Progenitor cell of endocrine pancreas (in vitro differentiated cells): Measurements from ENCODE around the gene NMRK2. TPM values are rescaled to one million over a fixed set of nuclear protein-coding genes. Genes with fewer than 3 reads are reported as not detected.

Experiments used
- DNase-seq: peaks from one replicate; pipeline ENCODE4 v3.0.0; 2021; ENCODE audit warnings: low spot score; ENCODE audit not compliant: unreplicated experiment
- H3K27ac Mint-ChIP-seq: 2 replicates; pipeline ENCODE4 v1.8.0; 2021; ENCODE audit warnings: mild to moderate bottlenecking, moderate library complexity, mixed read lengths
- H3K27me3 Mint-ChIP-seq: 2 replicates; pipeline ENCODE4 v1.8.0; 2021; ENCODE audit warnings: mixed read lengths
- H3K36me3 Mint-ChIP-seq: 2 replicates; pipeline ENCODE4 v1.8.0; 2022; ENCODE audit warnings: mixed read lengths; ENCODE audit not compliant: insufficient read depth
- H3K4me1 Mint-ChIP-seq: 2 replicates; pipeline ENCODE4 v1.8.0; 2021; ENCODE audit warnings: low read depth, mixed read lengths
- H3K4me3 Mint-ChIP-seq: 2 replicates; pipeline ENCODE4 v1.8.0; 2021; ENCODE audit warnings: low read depth, mild to moderate bottlenecking, moderate library complexity, mixed read lengths
- H3K9me3 Mint-ChIP-seq: 2 replicates; pipeline ENCODE4 v1.8.0; 2021; ENCODE audit warnings: low read depth, mixed read lengths
- CTCF ChIP-seq: fragments of 200-600 bp; sonication (generic); IDR thresholded peaks from one replicate; pipeline ENCODE4 v1.5.0; 2021; ENCODE audit warnings: antibody characterized with exemption, mild to moderate bottlenecking; ENCODE audit not compliant: unreplicated experiment
- total RNA-seq: library from RNA; stranded (reverse); gene quantifications from 2 replicates; pipeline ENCODE4 v1.2.1, GENCODE V29; 2021

NMRK2 gene
- total RNA-seq, 1 donor from 2014 or later = 1.4 TPM

DNA sequence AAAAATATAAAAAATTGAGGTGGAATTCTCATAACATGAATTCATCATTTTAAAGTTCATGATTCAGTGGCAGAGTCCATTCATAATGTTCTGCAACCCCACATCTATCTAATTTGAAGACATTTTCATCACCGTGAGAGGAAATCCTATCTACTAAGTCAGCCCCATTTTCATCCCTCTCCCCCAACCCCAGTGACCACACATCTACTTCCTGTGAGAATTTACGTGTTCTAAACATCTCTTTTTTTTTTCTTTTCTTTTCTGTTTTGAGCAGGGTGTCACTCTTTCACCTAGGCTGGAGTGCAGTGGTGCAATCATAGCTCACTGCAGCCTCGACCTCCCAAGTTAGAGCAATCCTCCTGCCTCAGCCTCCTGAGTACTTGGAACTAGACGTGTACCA, 34.9 kb upstream of the NMRK2 start:
- TF ChIP-seq CTCF = no peak
- no peaks in the 10 kb centered on the region for H3K9me3 Mint-ChIP-seq
- H3K4me3 Mint-ChIP-seq = no peak overlapping the region
- H3K36me3 Mint-ChIP-seq = no peaks in the 10 kb centered on the region
- no peak overlapping the region for H3K27ac Mint-ChIP-seq
- H3K4me1 Mint-ChIP-seq = no peaks in the 10 kb centered on the region
- H3K27me3 Mint-ChIP-seq = peaks cover 6% of the 10 kb centered on the region
- DNase-seq = no peak

DNA sequence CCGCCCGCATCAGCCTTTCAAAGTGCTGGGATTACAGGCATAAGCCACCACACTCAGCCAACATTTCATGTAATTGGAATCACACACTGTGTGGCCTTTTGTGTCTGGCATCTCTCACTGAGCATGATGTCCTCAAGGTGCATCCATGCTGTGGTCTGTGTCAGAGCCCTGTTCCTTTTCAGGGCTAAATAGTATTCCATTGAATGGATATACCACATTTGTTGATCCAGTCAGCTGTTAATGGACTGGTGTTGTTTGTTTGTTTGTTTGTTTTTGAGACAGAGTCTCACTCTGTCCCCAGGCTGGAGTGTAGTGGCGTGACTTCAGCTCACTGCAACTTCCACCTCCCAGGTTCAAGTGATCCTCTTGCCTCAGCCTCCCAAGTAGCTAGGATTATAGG, 34.4 kb upstream of the NMRK2 start:
- TF ChIP-seq CTCF = no peak

DNA sequence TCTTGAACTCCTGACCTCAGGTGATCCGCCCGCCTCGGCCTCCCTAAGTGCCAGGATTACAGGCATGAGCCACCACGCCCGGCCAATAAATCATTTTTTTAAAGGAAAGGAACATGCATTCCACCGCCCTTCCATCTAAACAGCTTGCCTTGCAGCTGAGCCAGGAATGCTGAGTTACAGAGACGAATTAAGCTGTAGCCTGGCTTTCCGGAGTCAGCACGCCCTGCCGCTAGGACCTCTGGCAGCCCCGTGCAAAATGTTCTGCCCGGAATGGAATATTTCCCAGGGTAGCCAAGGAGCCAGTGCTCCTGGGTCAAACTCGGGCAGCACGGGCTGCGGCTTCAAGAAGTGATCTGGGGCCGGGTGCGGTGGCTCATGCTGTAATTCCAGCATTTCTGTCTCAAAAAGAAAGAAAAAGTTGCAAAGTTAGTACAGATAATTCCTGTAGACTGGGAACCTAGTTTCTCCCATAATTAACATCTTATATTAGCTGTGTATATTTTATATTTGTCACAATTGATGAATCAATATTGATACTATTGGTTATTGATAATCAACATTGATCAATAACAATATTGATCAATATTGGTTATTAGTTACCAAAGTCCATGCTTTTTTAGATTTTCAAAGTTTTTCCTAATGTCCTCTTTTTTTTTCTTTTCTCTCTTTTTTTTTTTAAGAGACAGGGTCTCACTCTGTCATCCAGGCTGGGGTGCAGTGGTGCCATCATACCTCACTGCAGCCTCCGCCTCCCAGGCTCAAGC, 33.2 kb upstream of the NMRK2 start:
- H3K36me3 Mint-ChIP-seq = no peaks in the 10 kb centered on the region
- TF ChIP-seq CTCF = no peak
- no peaks in the 10 kb centered on the region for H3K9me3 Mint-ChIP-seq
- DNase-seq = no peak
- peaks cover 6% of the 10 kb centered on the region for H3K27me3 Mint-ChIP-seq
- no peaks in the 10 kb centered on the region for H3K4me1 Mint-ChIP-seq
- H3K27ac Mint-ChIP-seq = no peak overlapping the region
- no peak overlapping the region for H3K4me3 Mint-ChIP-seq

More for the DNA sequence above, 34.4 kb upstream of the NMRK2 start:
- DNase-seq = no peak
- Mint-ChIP-seq H3K36me3 (no peaks in the 10 kb centered on the region), H3K4me3 (no peak overlapping the region), H3K9me3 (no peaks in the 10 kb centered on the region), H3K27ac (no peak overlapping the region), H3K4me1 (no peaks in the 10 kb centered on the region), H3K27me3 (peaks cover 6% of the 10 kb centered on the region)

GRCh38 chr19:3902317-3902973, 30.4 kb upstream of the NMRK2 start:
- H3K36me3 Mint-ChIP-seq = no peaks in the 10 kb centered on the region
- TF ChIP-seq CTCF = no peak
- no peak overlapping the region for H3K27ac Mint-ChIP-seq
- H3K4me3 Mint-ChIP-seq = no peak overlapping the region
- DNase-seq = no peak
- H3K9me3 Mint-ChIP-seq = no peaks in the 10 kb centered on the region
- H3K4me1 Mint-ChIP-seq = no peaks in the 10 kb centered on the region
- peaks cover 3% of the 10 kb centered on the region for H3K27me3 Mint-ChIP-seq

- Mint-ChIP-seq H3K36me3 (no peaks in the 10 kb centered on the region), H3K9me3 (no peaks in the 10 kb centered on the region), H3K4me1 (no peaks in the 10 kb centered on the region), H3K27me3 (peaks cover 3% of the 10 kb centered on the region), H3K4me3 (no peak overlapping the region), H3K27ac (no peak overlapping the region)
- no peak for DNase-seq
- TF ChIP-seq CTCF = no peak
These were observed 28.6 kb upstream of the NMRK2 start for GRCh38 chr19:3904233-3904632.
